Activated CD4-positive, alpha-beta T cell treated with anti-CD3 and anti-CD28 coated beads, Interleukin-2, amount 10 ng/mL, durations not matched to agents 7 days and 5 days (primary cell): ENCODE results near the gene URB2. TPM values are rescaled to one million over a fixed set of nuclear protein-coding genes. Genes with fewer than 3 reads are reported as not detected.
"Not testable (repeated sequence)": the region's sequence is repeated elsewhere in the genome, so short reads cannot be mapped to it uniquely, and the experiment has no call there.

ENCODE experiments used
- CTCF ChIA-PET: fragments of 350-600 bp; sonication (Branson Sonifier 250); formaldehyde crosslinking; loops from one replicate; lab custom pipeline; 2021; ENCODE audit warnings: antibody characterized with exemption; lab: Charles Lee
- POLR2A ChIA-PET: fragments of 350-600 bp; sonication (Branson Sonifier 250); formaldehyde crosslinking; loops from one replicate; lab custom pipeline; 2021; ENCODE audit warnings: antibody characterized with exemption; lab: Charles Lee
- DNase-seq: peaks from one replicate; pipeline ENCODE4 v3.0.0-alpha.2; 2020
- H3K27ac Mint-ChIP-seq: one replicate; pipeline ENCODE4 v1.8.0; 2021; ENCODE audit warnings: mild to moderate bottlenecking, moderate library complexity, mixed read lengths
- H3K27me3 Mint-ChIP-seq: one replicate; pipeline ENCODE4 v1.8.0; 2021; ENCODE audit warnings: mixed read lengths
- H3K36me3 Mint-ChIP-seq: one replicate; pipeline ENCODE4 v1.8.0; 2021; ENCODE audit warnings: low read depth, mixed read lengths
- H3K4me1 Mint-ChIP-seq: one replicate; pipeline ENCODE4 v1.8.0; 2021; ENCODE audit warnings: mixed read lengths
- H3K4me3 Mint-ChIP-seq: one replicate; pipeline ENCODE4 v1.8.0; 2021; ENCODE audit warnings: mild to moderate bottlenecking, moderate library complexity, mixed read lengths
- H3K9me3 Mint-ChIP-seq: one replicate; pipeline ENCODE4 v1.8.0; 2021; ENCODE audit warnings: mixed read lengths
- total RNA-seq, 2 experiments: library from RNA; stranded (reverse); gene quantifications; one replicate each; pipeline ENCODE4 v1.2.3, GENCODE V29; 2021

Gene URB2
- total RNA-seq: 10 to 100 TPM; 15.1 to 15.6 TPM

GRCh38 chr1:229625915-229626831 lies at the start of gene URB2, which contains the start of gene TAF5L:
Gene URB2 (plus strand): TSS chr1:229626247. CDS start chr1:229627634, 1,387 bp downstream.
Gene TAF5L (minus strand): TSS chr1:229626122. CDS start chr1:229614482, 11,640 bp downstream.
- ChIA-PET POLR2A (interaction anchor here (0.7 kb wide), 1 partner anchor 584 kb away, joined by 4 read pairs; no protein-coding TSS in a partner anchor), CTCF (no interaction called here)
- H3K36me3 Mint-ChIP-seq: peaks cover 28% of the 10 kb centered on the region
- peak within 1 kb of the TSS; percentile 100 for H3K4me3 Mint-ChIP-seq
- peak within 1 kb of the TSS; percentile 99 for H3K27ac Mint-ChIP-seq
- no peaks in the 10 kb centered on the region for H3K9me3 Mint-ChIP-seq
- H3K4me1 Mint-ChIP-seq: peaks cover 58% of the 10 kb centered on the region
- DNase-seq: peak; percentile 88
- no peaks in the 10 kb centered on the region for H3K27me3 Mint-ChIP-seq

DNA sequence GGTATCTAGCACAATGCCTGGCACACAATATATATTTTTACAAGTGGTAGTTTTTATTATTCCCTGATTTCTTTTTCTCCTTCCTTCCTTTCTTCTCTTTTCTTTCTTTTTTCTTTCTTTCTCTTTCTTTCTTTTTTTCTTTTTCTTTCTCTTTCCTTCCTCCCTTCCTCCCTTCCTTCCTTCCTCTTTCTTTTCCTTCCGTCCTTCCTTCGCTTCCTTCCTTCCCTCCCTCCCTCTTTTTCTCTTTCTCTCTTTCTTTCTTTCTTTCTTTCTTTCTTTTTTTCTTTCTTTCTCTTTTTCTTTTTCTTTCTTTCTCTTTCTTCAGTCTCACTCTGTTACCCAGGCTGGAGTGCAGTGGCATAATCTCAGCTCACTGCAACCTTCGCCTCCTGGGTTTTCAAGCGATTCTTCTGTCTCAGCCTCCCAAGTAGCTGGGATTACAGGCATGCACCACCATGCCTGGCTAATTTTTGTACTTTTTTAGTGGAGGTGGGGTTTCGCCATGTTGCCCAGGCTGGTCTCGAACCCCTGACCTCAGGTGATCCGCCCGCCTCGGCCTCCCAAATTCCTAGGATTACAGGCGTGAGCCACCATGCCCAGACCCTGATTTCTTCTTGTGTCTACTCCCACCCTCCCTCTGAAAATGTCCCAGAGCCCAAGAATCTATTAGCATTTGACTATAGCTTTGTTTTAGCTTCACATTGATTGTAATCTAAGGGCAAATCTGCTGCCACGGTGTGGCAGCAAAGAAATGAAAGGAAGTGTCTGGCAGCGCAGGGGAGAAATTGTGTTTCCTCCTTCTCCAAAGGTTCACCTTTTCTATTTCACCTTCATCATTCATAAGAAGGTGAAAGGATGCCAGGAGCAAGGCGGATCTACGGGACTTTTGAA lies 47.6 kb upstream of the URB2 start:
- Mint-ChIP-seq H3K4me1 (peaks cover 3% of the 10 kb centered on the region), H3K27me3 (no peaks in the 10 kb centered on the region), H3K4me3 (no peak overlapping the region), H3K9me3 (no peaks in the 10 kb centered on the region), H3K36me3 (no peaks in the 10 kb centered on the region), H3K27ac (no peak overlapping the region)
- POLR2A ChIA-PET: no interaction called here
- DNase-seq: no peak
- CTCF ChIA-PET: interaction anchor here (1.4 to 1.6 kb wide), 2 partner anchors 8 to 14 kb away, joined by 3 read pairs; no protein-coding TSS in a partner anchor

DNA sequence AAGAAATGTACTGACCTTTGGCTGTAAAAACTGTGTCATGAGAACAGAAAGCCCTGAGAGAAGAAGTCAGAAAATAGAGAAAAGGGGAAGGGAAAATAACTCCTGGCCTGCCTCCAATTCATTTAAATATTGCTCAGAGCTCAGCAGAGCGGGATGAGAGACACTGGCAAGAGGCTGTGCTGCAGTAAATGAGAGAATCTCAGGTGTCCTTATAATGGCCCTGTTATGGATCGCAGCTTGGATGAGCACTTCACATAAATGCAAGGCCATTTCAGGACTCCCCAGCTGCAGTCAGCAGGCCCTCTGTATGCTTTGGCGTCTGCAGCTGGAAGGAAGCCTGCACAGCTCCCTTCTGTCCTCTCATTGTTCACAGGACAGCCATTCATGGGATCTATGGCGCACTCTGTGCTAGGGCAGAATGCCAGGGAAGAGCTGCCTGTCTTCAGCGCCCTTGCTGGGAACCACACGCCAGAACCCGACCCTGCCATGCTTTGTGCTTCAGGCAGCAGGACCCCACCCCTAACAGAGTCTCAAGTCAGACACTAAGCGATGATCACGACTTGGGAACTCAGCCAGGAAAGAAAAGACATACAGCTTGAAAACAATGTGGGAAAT lies 46.9 kb upstream of the URB2 start:
- Mint-ChIP-seq H3K27ac (no peak overlapping the region), H3K4me3 (no peak overlapping the region), H3K27me3 (no peaks in the 10 kb centered on the region), H3K9me3 (no peaks in the 10 kb centered on the region), H3K4me1 (peaks cover 3% of the 10 kb centered on the region), H3K36me3 (no peaks in the 10 kb centered on the region)
- no peak for DNase-seq
- ChIA-PET CTCF (interaction anchor here (1.4 to 1.6 kb wide), 3 partner anchors 8 to 15 kb away, joined by 3 to 4 read pairs (median 3); no protein-coding TSS in a partner anchor), POLR2A (no interaction called here)

DNA sequence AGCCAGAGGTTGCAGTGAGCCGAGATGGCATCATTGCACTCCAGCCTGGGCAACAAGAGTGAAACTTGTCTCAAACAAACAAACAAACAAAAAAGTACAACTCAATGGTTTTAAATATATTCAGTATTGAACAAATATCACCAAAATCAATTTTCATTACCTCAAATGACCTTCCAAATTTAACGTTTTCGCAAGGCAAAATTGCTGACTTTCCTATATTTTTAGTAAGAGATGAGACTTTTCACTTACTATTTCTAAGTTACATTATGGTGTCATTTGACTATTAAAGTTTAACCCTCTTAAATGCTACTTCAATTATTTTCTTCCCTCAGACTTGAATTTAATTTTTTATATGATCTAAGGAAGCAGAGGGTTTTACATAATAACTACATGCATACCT lies 44.6 kb upstream of the URB2 start:
- no peaks in the 10 kb centered on the region for H3K36me3 Mint-ChIP-seq
- H3K4me1 Mint-ChIP-seq: peaks cover 3% of the 10 kb centered on the region
- DNase-seq: no peak
- H3K27ac Mint-ChIP-seq: no peak overlapping the region
- CTCF ChIA-PET: no interaction called here
- POLR2A ChIA-PET: no interaction called here
- no peaks in the 10 kb centered on the region for H3K27me3 Mint-ChIP-seq
- H3K4me3 Mint-ChIP-seq: no peak overlapping the region
- no peaks in the 10 kb centered on the region for H3K9me3 Mint-ChIP-seq

GRCh38 chr1:229582011-229582694 lies 43.9 kb upstream of the URB2 start:
- H3K27me3 Mint-ChIP-seq: no peaks in the 10 kb centered on the region
- H3K4me1 Mint-ChIP-seq: peaks cover 3% of the 10 kb centered on the region
- no peak for DNase-seq
- H3K36me3 Mint-ChIP-seq: no peaks in the 10 kb centered on the region
- POLR2A ChIA-PET: no interaction called here
- no peaks in the 10 kb centered on the region for H3K9me3 Mint-ChIP-seq
- no peak overlapping the region for H3K27ac Mint-ChIP-seq
- CTCF ChIA-PET: no interaction called here
- no peak overlapping the region for H3K4me3 Mint-ChIP-seq

- Mint-ChIP-seq H3K27me3 (no peaks in the 10 kb centered on the region), H3K4me1 (peaks cover 3% of the 10 kb centered on the region), H3K36me3 (no peaks in the 10 kb centered on the region), H3K4me3 (no peak overlapping the region), H3K9me3 (no peaks in the 10 kb centered on the region), H3K27ac (no peak overlapping the region)
- DNase-seq: no peak
- POLR2A ChIA-PET: interaction anchor here (0.5 kb wide), 1 partner anchor 90 kb away, joined by 3 read pairs; no protein-coding TSS in a partner anchor
- CTCF ChIA-PET: no interaction called here
These were observed 43.3 kb upstream of the URB2 start for GRCh38 chr1:229582715-229583114.

GRCh38 chr1:229585338-229585737 lies 40.7 kb upstream of the URB2 start:
- Mint-ChIP-seq H3K27ac (no peak overlapping the region), H3K36me3 (no peaks in the 10 kb centered on the region), H3K4me3 (no peak overlapping the region), H3K4me1 (no peaks in the 10 kb centered on the region), H3K27me3 (no peaks in the 10 kb centered on the region), H3K9me3 (no peaks in the 10 kb centered on the region)
- POLR2A ChIA-PET: no interaction called here
- CTCF ChIA-PET: no interaction called here
- no peak for DNase-seq

- CTCF ChIA-PET: interaction anchor here (0.9 kb wide), 1 partner anchor 25 kb away, joined by 3 read pairs; no protein-coding TSS in a partner anchor
- H3K27ac Mint-ChIP-seq: no peak overlapping the region
- no peaks in the 10 kb centered on the region for H3K9me3 Mint-ChIP-seq
- H3K36me3 Mint-ChIP-seq: peaks cover 16% of the 10 kb centered on the region
- H3K27me3 Mint-ChIP-seq: no peaks in the 10 kb centered on the region
- H3K4me1 Mint-ChIP-seq: no peaks in the 10 kb centered on the region
- no peak overlapping the region for H3K4me3 Mint-ChIP-seq
- DNase-seq: no peak
- POLR2A ChIA-PET: no interaction called here
These were observed 35.9 kb upstream of the URB2 start for GRCh38 chr1:229590119-229590518.

DNA sequence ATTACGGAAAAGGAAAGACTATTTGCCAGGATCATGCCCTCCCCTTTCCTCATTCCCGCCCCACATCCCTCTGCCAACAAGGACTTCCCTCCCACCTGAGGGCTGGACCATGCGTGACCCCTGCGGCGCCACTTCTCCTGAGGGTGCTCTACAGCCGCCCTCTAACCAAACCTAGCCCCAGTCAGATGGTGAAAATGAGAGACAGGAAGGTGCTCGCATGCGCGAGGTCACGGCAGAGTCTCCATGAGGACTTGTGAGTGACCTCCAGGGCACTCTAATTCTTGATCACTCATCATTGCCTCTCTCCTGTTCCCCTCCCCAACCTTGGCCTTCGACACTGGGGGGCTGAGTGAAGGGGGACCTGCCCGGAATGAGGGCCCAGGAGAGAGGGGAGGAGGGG lies 32.2 kb upstream of the URB2 start:
- no peaks in the 10 kb centered on the region for H3K27me3 Mint-ChIP-seq
- H3K4me3 Mint-ChIP-seq: no peak overlapping the region
- peaks cover 2% of the 10 kb centered on the region for H3K4me1 Mint-ChIP-seq
- peaks cover 23% of the 10 kb centered on the region for H3K36me3 Mint-ChIP-seq
- CTCF ChIA-PET: no interaction called here
- H3K9me3 Mint-ChIP-seq: no peaks in the 10 kb centered on the region
- POLR2A ChIA-PET: no interaction called here
- no peak overlapping the region for H3K27ac Mint-ChIP-seq
- DNase-seq: no peak

- POLR2A ChIA-PET: no interaction called here
- H3K9me3 Mint-ChIP-seq: no peaks in the 10 kb centered on the region
- DNase-seq: no peak
- no peaks in the 10 kb centered on the region for H3K27me3 Mint-ChIP-seq
- H3K4me1 Mint-ChIP-seq: peaks cover 2% of the 10 kb centered on the region
- H3K27ac Mint-ChIP-seq: no peak overlapping the region
- CTCF ChIA-PET: no interaction called here
- H3K36me3 Mint-ChIP-seq: peaks cover 25% of the 10 kb centered on the region
- H3K4me3 Mint-ChIP-seq: no peak overlapping the region
These were observed 31.6 kb upstream of the URB2 start for GRCh38 chr1:229594227-229595008.

GRCh38 chr1:229595876-229596275 lies 30.2 kb upstream of the URB2 start:
- H3K4me3 Mint-ChIP-seq, CTCF ChIA-PET, H3K27me3 Mint-ChIP-seq, H3K4me1 Mint-ChIP-seq, H3K27ac Mint-ChIP-seq, DNase-seq, POLR2A ChIA-PET, H3K9me3 Mint-ChIP-seq: not testable (repeated sequence)
- H3K36me3 Mint-ChIP-seq: peaks cover 33% of the 10 kb centered on the region
